NCI-H187 (cell line): ENCODE data around the gene S1PR5.
"Not testable (repeated sequence)": the region's sequence is repeated elsewhere in the genome, so short reads cannot be mapped to it uniquely, and the experiment has no call there.

ENCODE experiments used
- DNase-seq, 2 experiments: peaks; one replicate each; lab custom pipeline; 2025; lab: John Stamatoyannopoulos, UW

S1PR5 gene

DNA sequence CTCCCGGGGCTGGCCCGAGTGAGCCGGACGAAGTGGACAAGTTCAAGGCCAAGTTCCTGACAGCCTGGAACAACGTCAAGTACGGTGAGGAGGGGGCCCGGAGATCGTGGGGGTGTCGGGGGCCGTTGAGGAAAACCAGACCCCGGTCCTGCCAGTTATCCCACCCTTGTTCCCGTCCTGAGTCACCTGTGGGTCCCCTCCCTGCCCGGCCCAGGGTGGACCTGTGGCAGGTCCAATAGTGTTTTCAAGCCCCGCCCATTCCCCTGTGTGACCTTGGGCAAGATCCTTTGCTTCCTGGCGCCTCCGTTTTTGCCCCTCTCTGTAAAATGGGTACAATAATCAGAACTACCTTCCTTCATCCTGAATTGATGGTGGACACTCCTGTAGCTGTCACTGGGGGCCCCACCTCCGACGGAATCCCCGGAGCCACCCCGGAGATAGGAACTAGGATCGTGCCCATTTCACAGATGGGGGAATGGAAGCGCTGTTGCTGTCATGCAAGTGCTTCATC lies 27.1 kb upstream of the S1PR5 start:
- no peak for DNase-seq

DNA sequence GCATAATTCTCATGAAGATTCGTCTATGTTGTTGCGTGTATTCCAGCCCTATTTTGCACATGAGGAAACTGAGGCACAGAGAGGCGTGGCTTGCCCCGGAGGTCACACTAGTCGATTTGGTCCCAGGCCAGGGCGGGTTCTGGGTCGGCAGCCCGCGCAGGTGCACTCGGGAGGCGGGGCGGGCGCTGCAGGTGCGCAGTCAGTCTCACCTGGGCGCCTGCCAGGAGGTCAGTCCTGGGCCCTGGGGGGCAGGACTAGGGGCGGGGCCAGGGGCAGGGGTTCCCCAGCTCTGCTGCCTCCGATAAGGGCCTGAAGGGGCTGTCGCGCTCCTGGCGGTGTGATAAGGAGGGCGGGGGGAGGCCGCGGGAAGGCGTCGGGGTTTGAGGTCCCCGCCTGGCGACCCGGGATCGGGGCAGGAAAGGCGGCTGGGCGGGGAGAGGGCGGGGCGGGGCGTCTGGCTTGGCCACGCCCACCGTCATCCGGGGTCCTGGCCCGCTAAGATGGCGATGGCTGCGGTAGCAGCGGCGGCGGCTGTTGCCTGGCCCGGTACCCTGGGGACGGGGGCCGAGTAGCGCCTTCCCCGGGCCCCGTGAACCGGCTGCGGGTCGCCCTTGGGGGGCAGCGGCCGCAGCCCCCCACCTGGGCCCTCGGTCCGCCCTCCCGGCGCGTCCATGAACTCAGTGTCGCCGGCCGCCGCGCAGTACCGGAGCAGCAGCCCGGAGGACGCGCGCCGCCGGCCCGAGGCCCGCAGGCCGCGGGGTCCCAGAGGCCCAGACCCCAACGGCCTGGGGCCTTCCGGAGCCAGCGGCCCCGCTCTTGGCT lies 26.4 kb upstream of the S1PR5 start, which contains the start of gene ATG4D:
Gene ATG4D, plus strand, starts transcription at position 485 of the 822 bp plus-strand sequence. Its CDS starts 187 bp downstream, at position 672.
- peak; percentile 80 to 81 for DNase-seq

DNA sequence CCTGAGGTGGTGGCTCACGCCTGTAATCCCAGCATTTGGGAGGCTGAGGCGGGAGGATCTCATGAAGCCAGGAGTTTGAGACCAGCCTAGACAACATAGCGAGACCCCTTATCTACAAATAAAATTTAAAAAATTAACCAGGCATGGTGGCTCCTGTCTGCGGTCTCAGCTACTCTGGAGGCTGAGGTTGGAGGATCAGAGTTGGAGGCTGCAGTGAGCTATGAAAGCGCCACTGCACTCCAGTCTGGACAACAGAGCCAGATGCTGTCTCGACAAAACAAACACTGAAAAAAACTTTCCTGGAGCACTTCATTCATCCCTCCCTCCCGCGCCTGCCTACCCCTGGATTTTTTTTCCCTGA lies 25.8 kb upstream of the S1PR5 start:
- DNase-seq = no peak

DNA sequence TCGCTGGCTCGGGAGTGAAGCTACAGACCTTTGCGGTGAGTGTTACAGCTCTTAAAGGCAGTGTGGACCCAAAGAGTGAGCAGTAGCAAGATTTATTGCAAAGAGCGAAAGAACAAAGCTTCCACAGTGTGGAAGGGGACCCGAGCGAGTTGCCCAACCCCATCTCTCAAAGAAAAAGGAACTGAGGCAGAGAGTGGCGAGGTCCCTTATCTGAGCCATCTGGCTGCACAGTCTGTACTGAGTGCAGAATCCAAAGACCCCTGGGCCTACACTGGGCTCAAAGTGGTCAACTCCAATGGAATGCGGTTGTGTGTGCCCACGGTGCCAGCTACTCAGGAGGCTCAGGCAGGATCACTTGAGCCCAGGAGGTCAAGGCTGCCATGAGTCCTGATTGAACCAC lies 21.8 kb upstream of the S1PR5 start:
- DNase-seq = not testable (repeated sequence)

DNA sequence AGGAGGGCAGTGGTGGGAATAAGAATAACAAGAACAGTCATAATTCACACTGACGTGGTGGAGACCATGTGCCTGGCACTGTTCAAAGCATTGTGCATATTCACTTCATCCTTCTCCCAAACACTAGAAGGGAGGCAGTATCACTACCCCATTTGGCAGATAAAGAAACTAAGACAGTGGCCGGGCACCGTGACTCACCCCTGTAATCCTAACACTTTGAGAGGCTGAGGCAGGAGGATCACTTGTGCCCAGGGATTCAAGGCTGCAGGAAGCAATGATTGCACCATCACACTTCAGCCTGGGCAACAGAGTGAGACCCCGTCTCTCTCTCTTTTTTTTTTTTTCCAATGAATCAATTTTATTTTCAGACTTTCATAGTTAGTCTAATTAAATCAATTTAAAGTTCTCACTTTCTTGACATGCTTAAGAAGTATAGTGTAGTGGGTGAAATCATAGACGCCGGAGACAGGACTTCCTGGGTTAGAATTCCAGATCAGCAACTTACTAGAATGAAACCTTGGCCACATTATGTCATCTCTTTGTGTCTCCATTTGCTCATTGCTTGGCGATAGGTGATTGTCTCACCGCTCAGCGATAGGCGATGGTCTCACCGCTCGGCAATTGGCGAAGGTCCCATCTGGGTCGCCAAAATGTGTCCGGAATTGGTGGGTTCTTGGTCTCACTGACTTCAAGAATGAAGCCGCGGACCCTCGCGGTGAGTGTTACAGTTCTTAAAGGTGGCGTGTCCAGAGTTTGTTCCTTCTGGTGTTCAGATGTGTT lies 21.1 kb upstream of the S1PR5 start:
- no peak for DNase-seq

- DNase-seq = no peak
Observed at GRCh38 chr19:10537668-10538067, 20.4 kb upstream of the S1PR5 start.

DNA sequence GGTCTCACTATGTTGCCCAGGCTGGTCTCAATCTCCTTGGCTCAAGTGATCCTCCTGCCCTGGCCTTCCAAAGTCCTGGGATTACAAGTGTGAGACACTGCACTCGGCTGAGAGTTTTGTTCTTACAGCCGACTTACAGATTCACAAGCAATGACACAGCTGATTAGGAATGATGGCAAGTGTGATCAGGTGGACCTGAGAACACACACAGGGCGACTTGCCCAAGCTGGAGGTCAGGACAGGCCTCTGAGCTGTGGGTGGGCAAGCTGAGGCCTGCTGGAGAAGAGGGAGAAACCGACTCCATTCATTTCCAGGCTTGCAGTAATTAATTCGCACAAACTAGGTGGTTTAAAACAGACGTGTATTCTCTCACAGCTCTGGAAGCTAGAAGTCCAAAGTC lies 18.4 kb upstream of the S1PR5 start:
- DNase-seq = no peak

DNA sequence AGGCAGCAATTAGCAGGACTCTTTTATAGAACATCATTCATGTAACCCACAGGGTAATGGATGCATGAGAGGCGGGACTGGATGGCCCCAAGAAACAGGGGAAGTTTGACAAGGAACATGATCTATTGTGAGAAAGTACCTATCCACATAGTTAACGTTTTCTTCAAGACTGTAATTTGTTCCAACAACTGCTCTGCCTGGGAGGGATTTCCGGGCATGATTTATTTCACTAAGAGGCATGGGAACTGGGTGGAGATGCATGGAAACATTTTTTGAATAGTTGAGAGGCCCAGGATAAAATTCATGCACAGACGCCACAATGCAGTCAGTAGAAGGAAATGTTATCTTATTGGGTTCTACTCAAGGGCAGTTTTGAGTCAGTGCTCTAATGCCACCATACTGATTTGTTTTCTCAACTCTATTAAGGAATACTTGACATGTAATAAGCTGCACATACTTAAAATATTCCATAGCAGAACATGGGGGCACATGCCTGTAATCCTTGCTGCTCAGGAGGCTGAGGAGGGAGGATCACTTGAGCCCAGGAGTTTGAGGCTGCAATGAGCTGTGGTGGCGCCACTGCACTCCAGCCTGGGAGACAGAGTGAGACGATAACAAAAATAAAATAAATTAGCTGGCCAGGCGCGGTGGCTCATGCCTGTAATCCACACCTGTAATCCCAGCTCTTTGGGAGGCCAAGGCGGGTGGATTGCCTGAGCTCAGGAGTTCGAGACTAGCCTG lies 16.6 kb upstream of the S1PR5 start:
- no peak for DNase-seq

GRCh38 chr19:10532457-10532856 lies 15.2 kb upstream of the S1PR5 start:
- DNase-seq = no peak

- not testable (repeated sequence) for DNase-seq
Observed at GRCh38 chr19:10526887-10527286, 9.6 kb upstream of the S1PR5 start.

GRCh38 chr19:10525636-10526035 lies 8.4 kb upstream of the S1PR5 start:
- no peak for DNase-seq

- DNase-seq = no peak
Observed at GRCh38 chr19:10523135-10523636, 5.9 kb upstream of the S1PR5 start.

GRCh38 chr19:10521461-10522171 lies 4.4 kb upstream of the S1PR5 start:
- no peak for DNase-seq

DNA sequence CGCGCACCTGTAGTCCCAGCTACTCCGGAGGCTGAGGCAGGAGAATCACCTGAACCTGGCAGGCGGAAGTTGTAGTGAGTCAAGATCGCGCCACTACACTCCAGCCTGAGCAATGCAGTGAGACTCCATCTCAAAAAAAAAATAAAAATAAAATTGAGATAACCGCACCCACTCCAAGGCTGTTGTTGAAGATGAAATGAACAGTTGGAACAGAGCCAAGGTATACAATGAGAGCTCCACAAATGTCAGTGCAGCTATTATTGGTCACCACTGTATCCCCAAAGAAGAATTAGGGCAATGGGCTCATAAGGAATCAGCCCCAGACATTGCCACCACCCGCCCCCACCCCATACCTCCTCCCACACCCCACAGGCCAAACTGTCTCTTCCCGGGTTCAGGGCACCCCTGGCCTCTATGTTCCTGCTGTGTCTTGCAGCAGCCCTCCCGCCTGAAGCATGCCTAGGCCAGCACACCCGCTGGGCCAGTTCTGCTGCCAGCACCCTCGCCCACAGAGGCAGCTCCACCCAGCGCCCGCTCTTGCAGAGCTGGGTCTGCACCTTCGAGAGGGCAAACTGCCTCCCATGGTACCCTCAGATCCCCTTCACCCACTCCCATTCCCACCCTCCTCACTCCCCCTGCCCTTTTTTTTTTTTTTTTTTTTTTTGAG lies 3.5 kb upstream of the S1PR5 start:
- no peak for DNase-seq

DNA sequence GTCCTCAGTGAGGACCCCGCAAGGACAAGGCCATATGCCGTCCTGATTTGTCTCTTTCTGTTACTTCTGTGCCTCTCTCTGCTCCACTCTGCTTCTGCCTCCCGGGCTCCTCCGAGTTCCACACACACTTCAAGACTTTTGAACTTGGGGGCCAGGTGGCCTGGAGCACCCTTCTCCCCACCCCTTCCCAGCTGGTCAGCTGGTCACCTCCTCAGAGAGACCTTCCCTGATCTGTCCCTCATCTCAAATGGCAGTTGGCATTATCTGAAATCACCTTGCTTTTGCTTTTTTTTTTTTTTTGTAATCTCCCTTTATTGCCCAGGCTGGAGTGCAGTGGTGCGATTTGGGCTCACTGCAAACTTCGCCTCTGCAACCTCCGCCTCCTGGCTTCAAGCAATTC lies 2.2 kb upstream of the S1PR5 start:
- no peak for DNase-seq

GRCh38 chr19:10518444-10519361 lies 1.5 kb upstream of the S1PR5 start:
- DNase-seq = no peak

GRCh38 chr19:10517760-10518443 lies 655 bp upstream of the S1PR5 start:
- DNase-seq = no peak

GRCh38 chr19:10516671-10517286 lies 468 bp downstream of the S1PR5 start:
- no peak for DNase-seq

DNA sequence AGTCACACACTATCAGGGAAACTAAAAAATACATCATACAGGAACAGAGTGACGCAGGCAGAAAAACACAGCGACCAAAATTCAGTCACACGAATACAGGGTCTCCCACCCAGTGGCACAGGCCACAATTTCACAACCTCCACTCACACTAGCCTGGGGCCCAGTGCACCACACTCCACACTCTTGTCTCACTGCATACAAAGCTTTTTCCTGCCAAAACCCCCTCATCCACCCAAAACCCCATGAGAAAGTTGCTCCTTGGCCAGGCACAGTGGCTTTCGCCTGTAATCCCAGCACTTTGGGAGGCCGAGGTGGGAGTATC lies 1.2 kb downstream of the S1PR5 start:
- DNase-seq = no peak
